PC-9 (cell line): ENCODE measurements around the gene YWHAH.

ENCODE experiments used
- EZH2 ChIP-seq: fragments of 200-600 bp; sonication (generic); IDR thresholded peaks from 2 replicates; pipeline ENCODE4 v1.8.0; 2017; ENCODE audit warnings: antibody characterized with exemption, low read depth
- TF ChIP-seq, protein P1 (sequence below): fragments of 200-600 bp; sonication (generic); conservative IDR thresholded peaks from 2 replicates; pipeline ENCODE4 v1.6.1; 2017; ENCODE audit warnings: mixed run types, antibody characterized with exemption, mild to moderate bottlenecking, moderate library complexity

DNA sequence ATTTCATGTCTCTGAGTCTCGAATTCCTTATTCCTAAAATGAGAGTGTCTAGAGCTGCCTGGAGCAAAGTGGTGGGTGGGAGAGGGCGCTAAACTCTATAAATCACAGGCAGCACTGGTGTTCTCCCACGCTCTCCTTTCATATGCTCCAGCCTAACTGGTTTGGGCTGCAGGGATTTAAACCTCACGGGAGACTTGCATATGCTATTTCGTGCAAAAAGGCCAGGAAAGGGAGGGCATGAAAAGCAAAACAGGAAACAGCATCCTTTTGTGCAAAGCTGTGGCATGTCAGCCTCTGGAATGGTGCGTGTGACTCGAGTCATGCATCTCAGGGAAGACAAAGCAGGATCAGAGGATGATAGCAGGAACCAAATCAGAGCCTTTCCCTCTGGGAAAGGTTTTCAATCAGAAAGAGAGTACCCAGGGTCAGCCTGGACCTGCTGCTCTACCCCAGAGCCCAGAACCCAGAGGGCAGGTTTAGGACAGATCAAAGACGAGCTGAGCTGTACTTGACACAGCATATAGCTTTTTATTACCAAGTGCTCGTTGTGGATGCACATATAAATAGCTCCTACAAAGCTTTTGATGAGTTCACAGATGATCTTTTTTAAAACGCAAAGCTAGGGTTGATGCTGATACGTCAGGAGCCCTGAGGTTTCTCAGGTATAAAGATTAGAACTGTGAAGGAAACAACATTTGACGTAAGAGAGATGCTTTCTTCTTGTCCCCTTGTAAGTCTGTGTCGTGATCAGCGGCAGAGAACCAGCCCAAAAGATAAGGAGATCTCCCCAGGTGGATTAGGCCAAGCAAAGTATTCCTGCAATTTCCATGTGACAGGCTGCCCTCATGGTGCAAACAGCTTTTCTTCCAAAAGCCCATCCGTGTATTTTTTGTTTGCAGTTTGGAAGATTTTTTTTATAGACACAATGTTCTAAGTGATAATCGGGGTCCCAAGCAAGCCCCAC, 46.2 kb upstream of the YWHAH start:
- TF ChIP-seq, protein P1, sequence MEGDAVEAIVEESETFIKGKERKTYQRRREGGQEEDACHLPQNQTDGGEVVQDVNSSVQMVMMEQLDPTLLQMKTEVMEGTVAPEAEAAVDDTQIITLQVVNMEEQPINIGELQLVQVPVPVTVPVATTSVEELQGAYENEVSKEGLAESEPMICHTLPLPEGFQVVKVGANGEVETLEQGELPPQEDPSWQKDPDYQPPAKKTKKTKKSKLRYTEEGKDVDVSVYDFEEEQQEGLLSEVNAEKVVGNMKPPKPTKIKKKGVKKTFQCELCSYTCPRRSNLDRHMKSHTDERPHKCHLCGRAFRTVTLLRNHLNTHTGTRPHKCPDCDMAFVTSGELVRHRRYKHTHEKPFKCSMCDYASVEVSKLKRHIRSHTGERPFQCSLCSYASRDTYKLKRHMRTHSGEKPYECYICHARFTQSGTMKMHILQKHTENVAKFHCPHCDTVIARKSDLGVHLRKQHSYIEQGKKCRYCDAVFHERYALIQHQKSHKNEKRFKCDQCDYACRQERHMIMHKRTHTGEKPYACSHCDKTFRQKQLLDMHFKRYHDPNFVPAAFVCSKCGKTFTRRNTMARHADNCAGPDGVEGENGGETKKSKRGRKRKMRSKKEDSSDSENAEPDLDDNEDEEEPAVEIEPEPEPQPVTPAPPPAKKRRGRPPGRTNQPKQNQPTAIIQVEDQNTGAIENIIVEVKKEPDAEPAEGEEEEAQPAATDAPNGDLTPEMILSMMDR, result no peak
- TF ChIP-seq EZH2, result no peak
